ENCODE measurements around the gene TEX29. TPM values are rescaled to one million over a fixed set of nuclear protein-coding genes. Genes with fewer than 3 reads are reported as not detected.

TEX29 gene
- total and polyA plus RNA-seq, 2 of the 4 experiments (the other 2 are of a cell fraction), result 0.46 TPM; not detected in 1

DNA sequence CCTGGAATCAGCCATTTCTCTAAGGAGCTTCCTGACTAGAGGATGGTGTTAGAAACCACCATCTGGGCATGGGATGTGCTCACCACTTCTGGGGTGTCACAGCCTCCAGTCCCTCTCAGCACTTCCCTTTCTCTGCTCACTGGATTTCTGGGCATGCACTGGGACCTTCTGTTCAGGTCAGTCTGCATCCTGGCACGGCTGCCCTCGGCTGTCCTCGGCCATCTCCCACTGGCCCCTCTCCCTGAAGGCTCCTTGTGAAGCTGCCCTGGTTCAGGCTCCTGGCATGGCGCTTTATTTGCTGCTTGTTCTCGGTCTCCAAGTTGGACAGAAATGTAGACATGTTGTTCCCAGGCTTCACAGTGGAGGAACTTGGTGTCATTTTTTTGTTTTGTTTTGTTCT, 60.0 kb downstream of the TEX29 start:
- dilution Hi-C loops (cut with HindIII; ENCODE audit: low sequenced_read_pairs, unreplicated experiment), result no loop called here
- Histone ChIP-seq H4K20me1 (ENCODE audit: insufficient read depth, low read length) (no peaks in the 10 kb centered on the region), H3K4me2 (ENCODE audit: low read depth, low read length) (no peak overlapping the region), H3K56ac (ENCODE audit: extremely low read depth, insufficient read depth, low read length) (no peak overlapping the region), H3K27me3 (ENCODE audit: control insufficient read depth, insufficient read depth, low read length) (no peaks in the 10 kb centered on the region; the same call in 1 of the 2 replicates), H2BK20ac (ENCODE audit: low read depth, low read length) (no peak overlapping the region), H2BK5ac (ENCODE audit: low read depth, low read length, poor library complexity, severe bottlenecking) (no peak overlapping the region), H3K4me3 (ENCODE audit: insufficient read depth, low read depth, low read length) (no peak overlapping the region), H3K14ac (replicated peaks; ENCODE audit: low read depth, low read length) (no peak overlapping the region), H3K9me3 (ENCODE audit: control insufficient read depth, insufficient read depth, low read length) (peaks cover 3% of the 10 kb centered on the region; the same call in 1 of the 2 replicates), H4K5ac (ENCODE audit: low read depth, low read length) (no peak overlapping the region), H2AK9ac (replicated peaks; ENCODE audit: low read depth, low read length, poor library complexity) (no peak overlapping the region), H4K8ac (ENCODE audit: low read depth in 2 of 2, low read length in 2 of 2) (no peak overlapping the region), H3K79me1 (ENCODE audit: low read depth in 1 of 2, low read length in 2 of 2) (no peaks in the 10 kb centered on the region), H3K9ac (ENCODE audit: low read depth, low read length) (no peak overlapping the region), H2BK15ac (ENCODE audit: low read depth, low read length) (no peak overlapping the region), H2BK120ac (ENCODE audit: low read depth, low read length) (no peak overlapping the region), H3K23ac (ENCODE audit: low read depth, low read length) (no peak overlapping the region), H2AFZ (replicated peaks; ENCODE audit: low read length, poor library complexity) (no peak overlapping the region), H3K36me3 (ENCODE audit: control insufficient read depth, insufficient read depth, low read length) (no peaks in the 10 kb centered on the region), H3K27ac (ENCODE audit: insufficient read depth, low read length) (no peak overlapping the region), H3K4ac (ENCODE audit: low read depth, low read length) (no peak overlapping the region), H2AK5ac (ENCODE audit: low read depth, low read length) (no peak overlapping the region), H4K91ac (ENCODE audit: insufficient read depth, low read depth, low read length) (no peak overlapping the region), H3K4me1 (ENCODE audit: control insufficient read depth, insufficient read depth, low read length) (no peaks in the 10 kb centered on the region), H3K18ac (ENCODE audit: low read depth, low read length) (no peak overlapping the region), H3K9me1 (ENCODE audit: insufficient read depth, low read length) (0 out of 2 replicates have a peak, but pooled peaks cover 2% of the 10 kb centered on the region)
- POLR2A ChIA-PET (ENCODE audit: unreplicated experiment), result no interaction called here
- in situ Hi-C loops (cut with MboI; ENCODE audit: low sequenced_read_pairs), result no loop called here
- TF ChIP-seq, protein P1, sequence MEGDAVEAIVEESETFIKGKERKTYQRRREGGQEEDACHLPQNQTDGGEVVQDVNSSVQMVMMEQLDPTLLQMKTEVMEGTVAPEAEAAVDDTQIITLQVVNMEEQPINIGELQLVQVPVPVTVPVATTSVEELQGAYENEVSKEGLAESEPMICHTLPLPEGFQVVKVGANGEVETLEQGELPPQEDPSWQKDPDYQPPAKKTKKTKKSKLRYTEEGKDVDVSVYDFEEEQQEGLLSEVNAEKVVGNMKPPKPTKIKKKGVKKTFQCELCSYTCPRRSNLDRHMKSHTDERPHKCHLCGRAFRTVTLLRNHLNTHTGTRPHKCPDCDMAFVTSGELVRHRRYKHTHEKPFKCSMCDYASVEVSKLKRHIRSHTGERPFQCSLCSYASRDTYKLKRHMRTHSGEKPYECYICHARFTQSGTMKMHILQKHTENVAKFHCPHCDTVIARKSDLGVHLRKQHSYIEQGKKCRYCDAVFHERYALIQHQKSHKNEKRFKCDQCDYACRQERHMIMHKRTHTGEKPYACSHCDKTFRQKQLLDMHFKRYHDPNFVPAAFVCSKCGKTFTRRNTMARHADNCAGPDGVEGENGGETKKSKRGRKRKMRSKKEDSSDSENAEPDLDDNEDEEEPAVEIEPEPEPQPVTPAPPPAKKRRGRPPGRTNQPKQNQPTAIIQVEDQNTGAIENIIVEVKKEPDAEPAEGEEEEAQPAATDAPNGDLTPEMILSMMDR (conservative IDR thresholded peaks at IDR 0.05; ENCODE audit: low read depth, low read length), result no peak
- TF ChIP-seq RFX5 (IDR thresholded peaks at IDR 0.05; ENCODE audit: low read depth, low read length) (no peak), RCOR1 (IDR thresholded peaks at IDR 0.05; ENCODE audit: insufficient replicate concordance, low read length) (no peak), POLR2A (IDR thresholded peaks at IDR 0.05; ENCODE audit: low read depth, low read length) (no peak), NFE2L2 (IDR thresholded peaks at IDR 0.05; ENCODE audit: low read depth, low read length) (no peak), MAFK (IDR thresholded peaks at IDR 0.05; ENCODE audit: low read depth, low read length) (no peak), SMC3 (IDR thresholded peaks at IDR 0.05; ENCODE audit: low read depth, low read length) (no peak), CHD1 (IDR thresholded peaks at IDR 0.05; ENCODE audit: low read depth, low read length) (no peak), MAZ (IDR thresholded peaks at IDR 0.05; ENCODE audit: borderline replicate concordance, low read depth, low read length) (no peak), BHLHE40 (IDR thresholded peaks at IDR 0.05; ENCODE audit: low read depth, low read length) (no peak), MXI1 (IDR thresholded peaks at IDR 0.05; ENCODE audit: borderline replicate concordance, low read depth, low read length) (no peak), FOS (IDR thresholded peaks at IDR 0.05; ENCODE audit: low read depth, low read length) (no peak), RAD21 (IDR thresholded peaks at IDR 0.05; ENCODE audit: low read length) (no peak), CEBPB (IDR thresholded peaks at IDR 0.05; ENCODE audit: low read depth, low read length) (no peak)
- TF ChIP-seq, protein P2, sequence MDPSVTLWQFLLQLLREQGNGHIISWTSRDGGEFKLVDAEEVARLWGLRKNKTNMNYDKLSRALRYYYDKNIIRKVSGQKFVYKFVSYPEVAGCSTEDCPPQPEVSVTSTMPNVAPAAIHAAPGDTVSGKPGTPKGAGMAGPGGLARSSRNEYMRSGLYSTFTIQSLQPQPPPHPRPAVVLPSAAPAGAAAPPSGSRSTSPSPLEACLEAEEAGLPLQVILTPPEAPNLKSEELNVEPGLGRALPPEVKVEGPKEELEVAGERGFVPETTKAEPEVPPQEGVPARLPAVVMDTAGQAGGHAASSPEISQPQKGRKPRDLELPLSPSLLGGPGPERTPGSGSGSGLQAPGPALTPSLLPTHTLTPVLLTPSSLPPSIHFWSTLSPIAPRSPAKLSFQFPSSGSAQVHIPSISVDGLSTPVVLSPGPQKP (IDR thresholded peaks at IDR 0.05; ENCODE audit: borderline replicate concordance, low read depth, low read length), result no peak
- TF ChIP-seq, protein P3, sequence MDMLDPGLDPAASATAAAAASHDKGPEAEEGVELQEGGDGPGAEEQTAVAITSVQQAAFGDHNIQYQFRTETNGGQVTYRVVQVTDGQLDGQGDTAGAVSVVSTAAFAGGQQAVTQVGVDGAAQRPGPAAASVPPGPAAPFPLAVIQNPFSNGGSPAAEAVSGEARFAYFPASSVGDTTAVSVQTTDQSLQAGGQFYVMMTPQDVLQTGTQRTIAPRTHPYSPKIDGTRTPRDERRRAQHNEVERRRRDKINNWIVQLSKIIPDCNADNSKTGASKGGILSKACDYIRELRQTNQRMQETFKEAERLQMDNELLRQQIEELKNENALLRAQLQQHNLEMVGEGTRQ (IDR thresholded peaks at IDR 0.05; ENCODE audit: low read depth, low read length), result no peak
- WGBS, 2 experiments (ENCODE audit: extremely low coverage in 2 of 2, insufficient read length in 1 of 2), result 92% methylated on average over 3 of the region's 5 CpGs; no CpG with 5 or more reads in 1 of the 2 experiments
- DNase-seq (no peak), ATAC-seq (ENCODE audit: low read depth) (no peak)
- CTCF ChIA-PET, result no interaction called here
- intact Hi-C loops (cut with micrococcal nuclease), result no loop called here
- no TSS peak for BruUV-seq (replicated peaks)

All from IMR-90 (cell line).